Stimulated activated CD4-positive, alpha-beta T cell treated with anti-CD3 and anti-CD28 coated beads, Interleukin-15, amount 100 ng/mL, for 24 hours (primary cell): ENCODE measurements around the gene SLC39A10.
"Not testable (repeated sequence)": the region's sequence is repeated elsewhere in the genome, so short reads cannot be mapped to it uniquely, and the experiment has no call there.

Source experiments
- DNase-seq: peaks from one replicate; pipeline ENCODE4 v3.0.0-alpha.2; 2020

The SLC39A10 gene

DNA sequence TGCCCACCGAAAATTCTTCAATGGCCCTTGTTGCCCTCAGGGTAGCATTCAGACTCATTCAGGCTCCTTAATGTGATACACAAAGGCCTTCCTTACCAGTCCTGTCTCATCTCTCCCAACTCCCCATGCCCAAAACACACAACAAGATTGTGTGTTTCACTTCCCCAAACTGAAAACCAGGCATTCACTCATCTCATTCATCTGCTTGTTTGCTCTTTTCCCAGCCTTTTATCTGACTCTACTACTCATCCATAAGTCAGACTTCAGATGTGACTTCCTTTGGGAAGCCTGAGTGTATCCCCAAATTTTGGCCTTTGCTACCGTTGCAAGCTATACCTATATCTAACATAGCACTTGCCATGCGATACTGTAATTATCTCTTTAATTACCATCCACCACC, 9.7 kb upstream of the SLC39A10 start:
- no peak for DNase-seq

DNA sequence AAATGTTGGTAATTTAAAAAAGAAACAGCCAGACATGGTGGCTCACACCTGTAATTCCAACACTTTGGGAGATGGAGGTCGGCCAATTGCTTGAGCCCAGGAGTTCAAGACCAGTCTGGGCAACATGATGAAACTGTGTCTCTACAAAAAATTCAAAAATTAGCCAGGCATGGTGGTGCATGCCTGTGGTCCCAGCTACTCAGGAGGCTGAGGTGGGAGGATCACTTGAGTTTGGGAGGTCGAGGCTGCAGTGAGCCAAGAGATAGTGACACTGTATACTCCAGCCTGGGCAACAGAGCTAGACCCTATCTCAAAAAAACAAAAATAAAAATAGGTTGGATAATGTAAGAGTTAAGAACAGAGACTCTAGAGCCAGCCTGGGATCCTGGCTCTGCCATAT, 8.7 kb upstream of the SLC39A10 start:
- DNase-seq: not testable (repeated sequence)

GRCh38 chr2:195648787-195649186, 8.2 kb upstream of the SLC39A10 start:
- DNase-seq: no peak

GRCh38 chr2:195649629-195650190, 7.3 kb upstream of the SLC39A10 start:
- DNase-seq: no peak

DNA sequence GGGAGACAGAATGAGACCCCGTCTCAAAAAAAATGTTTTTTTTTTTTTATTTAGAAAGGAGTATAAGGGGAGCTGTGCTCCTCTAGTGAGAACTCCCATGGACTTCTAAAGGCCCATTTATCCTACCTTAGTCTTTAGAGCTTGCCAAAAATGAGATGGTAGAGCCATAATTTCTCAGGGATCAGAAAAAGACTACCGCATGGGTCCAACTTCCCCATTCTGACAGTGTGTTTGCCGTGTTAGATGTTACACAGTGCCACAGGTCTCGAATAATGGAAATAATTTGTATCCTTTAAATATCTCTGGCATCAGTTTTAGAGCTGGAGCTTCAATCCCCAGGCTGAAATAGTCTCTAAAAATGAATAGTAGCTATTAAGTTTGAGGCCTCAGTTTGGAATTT, 6.0 kb upstream of the SLC39A10 start:
- no peak for DNase-seq

- no peak for DNase-seq
Observed at GRCh38 chr2:195652911-195653310, 4.1 kb upstream of the SLC39A10 start.

GRCh38 chr2:195656161-195656858, 716 bp upstream of the SLC39A10 start:
- no peak for DNase-seq

DNA sequence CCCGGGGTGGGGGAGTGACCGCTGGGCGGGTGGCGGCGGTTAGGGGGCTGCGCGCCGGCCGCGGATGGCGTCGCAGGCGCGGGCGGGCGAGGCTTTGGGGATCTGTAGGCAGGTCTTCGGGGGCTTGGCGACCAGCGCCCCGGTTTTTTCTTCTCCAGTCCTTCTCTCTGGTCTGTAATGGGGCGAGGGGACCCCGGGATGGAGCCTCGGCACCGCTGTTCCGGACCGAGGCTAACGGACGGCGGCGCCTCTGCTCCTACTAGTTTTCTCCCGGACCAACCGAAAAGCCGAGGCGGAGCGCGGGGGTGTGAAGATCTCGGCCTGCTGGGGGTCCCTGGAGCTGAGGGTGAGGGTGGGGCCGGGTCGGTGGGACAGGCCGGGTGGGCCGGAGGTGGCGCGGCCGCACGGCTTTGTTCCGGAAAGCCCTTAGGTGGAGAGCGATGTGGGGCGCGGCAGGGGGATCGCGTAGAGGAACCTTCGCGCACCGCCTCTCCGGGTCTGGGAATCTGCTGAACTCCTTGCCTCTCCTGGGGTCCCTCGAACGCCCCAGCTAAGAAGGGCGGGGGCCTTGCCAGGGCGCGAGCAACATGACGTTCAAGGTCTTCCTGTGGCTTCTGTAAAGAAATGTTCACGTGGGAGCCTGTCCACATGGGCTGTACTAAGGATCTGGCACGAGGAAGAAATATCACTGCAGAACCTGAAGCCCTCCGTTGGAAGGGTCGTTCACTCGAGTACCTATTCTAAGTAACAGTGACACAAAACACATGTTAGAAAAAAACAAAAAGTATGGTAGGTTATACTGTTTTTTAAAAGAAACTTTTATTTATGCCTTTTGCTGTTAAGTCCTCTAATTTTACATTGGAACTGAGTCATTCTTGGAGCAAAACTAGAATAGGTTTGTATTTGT, 861 bp downstream of the SLC39A10 start:
- peak; percentile 75 for DNase-seq

DNA sequence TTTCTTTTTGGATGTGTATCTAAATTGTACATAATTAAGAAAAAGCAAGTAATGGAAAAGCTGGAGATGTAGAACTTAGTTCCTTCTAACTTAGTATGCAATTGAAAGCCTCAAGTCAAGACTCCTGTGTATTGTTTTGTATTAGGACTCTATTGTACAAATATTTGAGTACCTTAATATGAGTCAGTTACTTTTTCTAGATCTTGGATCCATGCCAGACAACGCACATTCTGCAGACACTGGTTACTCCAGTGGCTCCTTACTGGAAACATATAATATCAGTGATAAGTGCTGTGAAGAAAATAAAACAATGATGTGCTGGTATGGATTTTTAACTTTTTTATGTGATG, 1.5 kb downstream of the SLC39A10 start:
- DNase-seq: no peak

DNA sequence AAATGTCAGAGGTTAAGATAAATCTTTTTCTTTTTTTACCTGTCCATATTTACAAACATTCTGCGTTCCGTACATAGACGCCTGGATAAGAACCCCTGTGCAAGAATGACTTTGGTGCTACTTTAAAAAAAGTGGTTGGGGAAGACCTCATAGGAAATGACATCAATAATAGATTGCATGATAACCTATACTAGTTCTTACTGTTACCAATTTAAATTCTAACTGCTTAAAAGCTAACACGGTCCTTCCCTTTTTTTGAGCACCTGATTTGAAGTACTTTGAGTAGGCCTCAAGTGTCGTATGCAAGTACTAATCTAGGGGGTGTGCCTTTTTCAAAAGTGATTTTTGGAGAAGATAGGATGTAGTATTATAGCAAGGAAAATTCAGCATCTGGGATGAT, 2.1 kb downstream of the SLC39A10 start:
- DNase-seq: no peak

- peak; percentile 82 for DNase-seq
Observed at GRCh38 chr2:195659982-195660890, 3.2 kb downstream of the SLC39A10 start.

- DNase-seq: no peak
Observed at GRCh38 chr2:195662138-195662537, 5.1 kb downstream of the SLC39A10 start.

DNA sequence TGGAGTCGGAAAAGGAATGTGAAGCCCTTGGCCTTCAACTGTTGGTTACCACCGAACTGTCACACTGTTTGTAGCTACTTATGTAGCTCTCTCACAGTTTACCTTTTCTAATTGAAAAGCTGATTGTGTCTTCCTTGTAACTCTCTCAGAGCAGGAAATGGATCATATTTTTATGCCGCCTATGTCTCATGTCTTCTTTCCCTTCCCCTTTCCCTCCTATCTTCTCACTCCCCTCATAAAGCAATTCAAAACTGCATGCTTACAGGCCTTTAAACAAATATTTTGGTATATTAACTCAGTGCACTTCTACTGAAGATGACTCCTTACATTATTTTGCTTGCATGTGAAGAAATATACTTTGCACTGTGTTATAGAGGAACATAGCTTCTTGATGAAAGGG, 6.0 kb downstream of the SLC39A10 start:
- DNase-seq: no peak

- DNase-seq: no peak
Observed at GRCh38 chr2:195664528-195664927, 7.5 kb downstream of the SLC39A10 start.

- DNase-seq: not testable (repeated sequence)
Observed at GRCh38 chr2:195665153-195665552, 8.1 kb downstream of the SLC39A10 start.

GRCh38 chr2:195666113-195666712, 9.2 kb downstream of the SLC39A10 start:
- DNase-seq: no peak

- no peak for DNase-seq
Observed at GRCh38 chr2:195667974-195668373, 10.9 kb downstream of the SLC39A10 start.

DNA sequence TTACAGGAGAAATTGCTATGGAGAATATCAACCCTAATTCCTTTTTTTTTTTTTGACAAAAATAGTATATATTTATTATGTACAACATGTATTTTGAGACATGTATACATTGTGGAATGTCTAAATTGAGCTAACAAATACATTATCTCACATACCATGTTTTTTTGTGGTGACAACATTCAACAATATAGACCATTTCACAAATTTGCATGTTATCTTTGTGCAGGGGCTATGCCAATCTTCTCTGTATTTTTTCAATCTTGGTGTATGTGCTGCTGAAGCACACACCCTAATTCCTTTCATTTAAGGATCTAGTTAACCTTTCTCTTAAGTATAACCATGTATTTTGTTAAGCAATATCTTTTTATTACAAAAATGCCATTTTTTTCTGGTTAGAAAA, 13.2 kb downstream of the SLC39A10 start:
- DNase-seq: no peak

- DNase-seq: no peak
Observed at GRCh38 chr2:195671563-195671962, 14.5 kb downstream of the SLC39A10 start.

DNA sequence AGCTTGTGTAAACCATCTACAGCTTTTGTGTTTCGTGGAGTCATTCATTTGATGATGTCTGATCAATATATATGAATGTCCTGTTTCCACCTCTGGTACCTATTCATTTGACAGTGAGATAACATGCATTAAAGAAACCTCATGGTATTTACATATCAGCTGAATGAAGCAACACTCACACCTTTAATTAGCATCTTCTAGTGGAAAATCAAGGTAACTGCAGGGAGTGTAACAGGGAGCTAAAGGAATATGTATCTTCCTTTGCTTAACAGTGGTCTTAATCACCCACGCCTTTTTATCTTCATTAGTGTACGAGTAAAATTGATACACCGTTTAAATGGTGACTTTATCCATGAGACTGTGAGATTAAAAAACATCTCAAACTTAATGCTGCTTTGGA, 15.6 kb downstream of the SLC39A10 start:
- no peak for DNase-seq

- DNase-seq: no peak
Observed at GRCh38 chr2:195674491-195675221, 17.6 kb downstream of the SLC39A10 start.
